ENCODE results near the gene SCN5A.

SCN5A gene

GRCh38 chr3:38603731-38604131 lies 45.8 kb downstream of the SCN5A start:
- no peak for TF ChIP-seq CTCF (conservative IDR thresholded peaks at IDR 0.05; ENCODE audit: control insufficient read depth, insufficient read depth, low read depth, low read length)
- no peak for DNase-seq (ENCODE audit: low read depth)

GRCh38 chr3:38602576-38603250 lies 46.8 kb downstream of the SCN5A start:
- no peak overlapping the region for H3K4me3 ChIP-seq (ENCODE audit: control insufficient read depth, low read depth, low read length)
- no peak for TF ChIP-seq CTCF (conservative IDR thresholded peaks at IDR 0.05; ENCODE audit: control insufficient read depth, insufficient read depth, low read depth, low read length)
- no peak for DNase-seq (ENCODE audit: low read depth)

More at GRCh38 chr3:38603731-38604131, 45.8 kb downstream of the SCN5A start:
- no peak overlapping the region for H3K4me3 ChIP-seq (ENCODE audit: control insufficient read depth, low read depth, low read length)

- H3K4me3 ChIP-seq (ENCODE audit: control insufficient read depth, low read depth, low read length): no peak overlapping the region
- no peak for TF ChIP-seq CTCF (conservative IDR thresholded peaks at IDR 0.05; ENCODE audit: control insufficient read depth, insufficient read depth, low read depth, low read length)
- no peak for DNase-seq (ENCODE audit: low read depth)
Observed at GRCh38 chr3:38601956-38602550, 47.4 kb downstream of the SCN5A start.

- DNase-seq (ENCODE audit: low read depth): no peak
- H3K4me3 ChIP-seq (ENCODE audit: control insufficient read depth, low read depth, low read length): no peak overlapping the region
- TF ChIP-seq CTCF (conservative IDR thresholded peaks at IDR 0.05; ENCODE audit: control insufficient read depth, insufficient read depth, low read depth, low read length): no peak
Observed at GRCh38 chr3:38600551-38600950, 48.9 kb downstream of the SCN5A start.

GRCh38 chr3:38599886-38600285 lies 49.6 kb downstream of the SCN5A start:
- H3K4me3 ChIP-seq (ENCODE audit: control insufficient read depth, low read depth, low read length): no peak overlapping the region
- TF ChIP-seq CTCF (conservative IDR thresholded peaks at IDR 0.05; ENCODE audit: control insufficient read depth, insufficient read depth, low read depth, low read length): no peak

GRCh38 chr3:38598791-38599190 lies 50.7 kb downstream of the SCN5A start:
- H3K4me3 ChIP-seq (ENCODE audit: control insufficient read depth, low read depth, low read length): no peak overlapping the region
- DNase-seq (ENCODE audit: low read depth): no peak
- TF ChIP-seq CTCF (conservative IDR thresholded peaks at IDR 0.05; ENCODE audit: control insufficient read depth, insufficient read depth, low read depth, low read length): no peak

More at GRCh38 chr3:38599886-38600285, 49.6 kb downstream of the SCN5A start:
- DNase-seq (ENCODE audit: low read depth): no peak
